Inflammatory macrophage treated with lipopolysaccharide for 4 hours (primary cell): ENCODE data around the gene GMPS.
"Not testable (repeated sequence)": the region's sequence is repeated elsewhere in the genome, so short reads cannot be mapped to it uniquely, and the experiment has no call there.

ENCODE experiments used
- DNase-seq: peaks from one replicate; pipeline ENCODE4 v3.0.0-alpha.2; 2020

The GMPS gene

DNA sequence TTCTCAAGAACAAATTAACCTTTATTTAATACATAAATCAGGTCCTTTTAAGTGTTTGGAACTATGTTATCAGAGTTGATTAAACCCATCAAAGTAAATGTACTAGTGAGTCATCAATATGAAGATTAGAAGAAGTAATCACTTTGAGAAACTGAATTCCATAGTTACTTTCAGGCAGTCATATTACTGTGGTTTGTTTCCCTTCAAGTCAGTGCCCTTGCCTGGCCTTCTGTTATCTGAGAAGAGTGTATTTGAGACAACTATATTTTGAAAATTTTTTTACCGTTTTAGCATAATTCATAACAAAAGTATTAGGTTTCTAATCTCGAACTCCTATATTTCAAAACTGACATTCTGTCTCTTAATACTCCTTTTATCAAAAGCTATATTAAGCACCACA is 73.6 kb downstream of the GMPS start:
- no peak for DNase-seq

DNA sequence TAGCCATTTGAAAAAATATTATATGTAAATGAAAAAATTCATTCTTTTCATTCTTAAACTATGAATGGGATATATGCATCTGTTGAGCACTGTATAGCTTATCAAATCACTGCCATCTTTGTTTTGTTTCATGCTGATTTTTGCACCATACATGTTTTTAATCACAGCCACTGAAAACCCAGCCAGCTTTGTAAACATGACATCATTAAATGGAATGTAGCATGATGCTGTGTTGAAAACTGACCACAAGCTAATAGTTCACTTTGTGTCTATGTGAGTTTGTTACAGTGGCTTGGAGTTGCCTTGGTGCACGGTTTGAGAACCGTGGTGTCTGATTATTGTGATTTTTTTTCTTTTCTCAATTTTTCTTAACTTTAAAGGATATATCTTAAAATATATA is 75.7 kb downstream of the GMPS start:
- no peak for DNase-seq

DNA sequence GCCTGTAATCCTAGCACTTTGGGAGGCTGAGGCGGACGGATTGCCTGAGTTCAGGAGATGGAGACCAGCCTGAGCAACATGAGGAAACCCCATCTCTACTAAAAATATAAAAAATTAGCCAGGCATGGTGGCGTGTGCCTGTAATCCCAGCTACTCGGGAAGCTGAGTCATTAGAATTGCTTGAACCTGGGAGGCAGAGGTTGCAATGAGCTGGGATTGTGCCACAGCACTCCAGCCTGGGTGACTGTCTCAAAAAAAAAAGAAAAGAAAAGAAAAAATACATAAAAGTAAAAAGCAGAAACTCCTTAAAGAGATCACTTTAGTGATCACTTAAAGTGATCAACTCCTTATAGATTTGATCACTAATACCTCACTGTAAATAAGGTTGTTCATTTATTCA is 78.0 kb downstream of the GMPS start:
- no peak for DNase-seq

DNA sequence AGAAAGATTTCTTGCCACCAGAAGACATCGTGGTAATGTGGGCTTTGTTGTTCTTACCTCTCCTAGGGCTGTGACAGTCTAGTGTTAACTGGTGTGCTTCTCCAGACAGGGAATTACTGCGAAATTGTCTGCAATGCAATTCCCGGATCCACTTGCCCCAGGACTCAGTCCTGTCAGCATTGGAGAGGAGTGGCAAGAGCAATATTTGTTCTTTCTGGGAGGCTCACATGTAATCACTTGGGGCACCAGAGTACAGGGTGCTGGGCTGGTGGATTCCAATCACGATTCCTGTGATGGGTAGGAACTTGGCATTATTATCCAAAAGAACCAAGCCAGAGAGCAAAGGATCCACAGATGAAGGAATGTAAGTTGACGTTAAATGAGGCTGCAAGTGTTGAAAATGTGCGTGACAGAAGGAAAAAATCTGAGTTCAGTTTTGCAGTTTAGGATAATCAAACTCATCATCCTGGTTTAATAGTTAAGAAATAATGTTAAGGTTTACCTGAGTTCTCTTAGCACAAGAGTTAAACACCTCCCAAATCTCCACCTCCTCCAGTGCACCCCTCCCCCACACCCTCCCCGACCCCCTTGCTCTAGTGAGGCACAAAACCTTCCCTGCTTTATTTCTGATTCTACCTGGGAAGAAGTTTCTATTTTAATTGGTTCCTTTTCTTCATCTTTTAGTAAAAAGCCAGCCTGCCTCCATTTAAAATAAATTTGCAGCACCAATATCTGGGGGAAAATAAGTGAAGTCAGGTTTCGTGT is 79.2 kb downstream of the GMPS start:
- DNase-seq = no peak

DNA sequence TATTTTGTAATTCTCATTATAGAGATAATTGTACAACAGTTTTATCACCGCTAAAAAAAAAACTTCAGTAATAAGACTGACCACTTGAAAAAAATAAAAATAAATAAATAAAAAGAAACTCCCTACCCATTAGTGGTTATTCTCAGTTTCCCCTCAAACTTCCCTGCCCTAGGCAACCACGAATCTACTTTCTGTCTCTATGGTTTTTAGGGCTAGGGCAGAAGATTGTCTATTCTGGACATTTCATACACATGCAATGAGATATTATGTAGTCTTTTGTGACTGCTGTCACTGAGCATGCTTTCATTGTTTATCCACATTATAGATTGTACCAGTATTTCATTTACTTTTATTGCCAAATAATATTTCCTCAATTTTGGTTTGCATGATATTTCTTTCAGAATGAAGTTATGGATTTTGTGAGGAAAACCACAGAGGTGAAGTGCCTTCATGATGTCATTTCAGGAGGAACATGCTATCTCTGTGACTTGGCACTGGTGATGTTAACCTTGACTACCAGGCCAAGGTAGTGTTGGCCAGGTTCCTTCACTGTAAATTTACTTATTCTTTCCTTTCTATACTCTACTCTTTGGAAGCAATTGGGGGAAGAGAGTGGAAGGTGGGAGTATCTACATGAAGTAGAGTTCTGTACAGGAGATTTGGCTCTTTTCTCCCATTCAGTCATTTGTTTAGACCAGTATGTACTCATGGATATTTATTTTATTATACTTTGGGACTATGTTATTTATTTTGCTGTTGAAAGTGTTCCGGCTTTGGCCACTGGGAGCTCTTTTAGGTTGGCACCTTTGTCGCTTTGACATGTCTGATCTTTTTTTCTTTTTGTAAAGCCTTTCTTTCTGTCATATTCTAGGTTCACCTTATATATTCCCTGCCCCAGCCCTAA is 86.3 kb downstream of the GMPS start:
- DNase-seq = no peak

DNA sequence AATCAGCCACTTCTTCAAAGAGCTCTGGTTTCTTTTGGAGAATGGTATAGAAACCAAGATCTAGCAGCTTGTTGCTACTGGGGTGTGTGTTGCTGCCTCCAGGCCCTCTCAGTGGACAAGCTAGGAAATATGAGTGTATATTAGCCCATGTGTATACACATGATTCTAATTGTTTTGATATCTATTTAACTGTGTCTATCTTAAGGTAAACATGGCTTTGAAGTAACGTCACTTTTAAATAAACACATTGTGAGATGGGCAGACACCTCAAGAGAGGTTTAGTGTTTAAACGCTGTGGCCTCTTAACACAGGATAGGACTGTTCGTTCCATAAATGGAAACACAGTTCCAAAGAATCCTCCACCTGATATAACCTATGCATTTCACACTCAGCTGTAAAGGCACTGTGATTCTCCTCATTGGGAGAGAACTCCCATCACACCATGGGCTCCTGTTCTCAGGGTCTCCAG is 87.0 kb downstream of the GMPS start:
- no peak for DNase-seq

DNA sequence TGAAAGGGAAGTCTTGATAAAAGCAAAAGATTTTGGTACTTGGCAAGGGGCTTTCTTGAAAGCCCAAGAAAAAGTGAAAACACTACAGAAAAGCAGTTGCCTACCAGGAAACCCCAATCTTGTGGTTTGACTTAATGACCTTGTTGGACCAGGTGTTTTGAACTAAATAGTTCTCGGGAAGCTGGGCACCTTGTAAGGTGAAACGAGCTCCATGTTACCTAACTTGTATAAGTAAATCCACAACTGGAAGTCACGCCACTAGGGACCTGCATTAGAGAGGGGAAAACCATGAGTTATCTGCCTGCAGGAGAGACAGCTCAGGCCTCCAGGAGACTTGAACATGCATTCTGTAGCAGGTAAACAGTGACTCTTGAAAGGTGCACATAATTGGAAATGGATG is 88.2 kb downstream of the GMPS start:
- DNase-seq = no peak

DNA sequence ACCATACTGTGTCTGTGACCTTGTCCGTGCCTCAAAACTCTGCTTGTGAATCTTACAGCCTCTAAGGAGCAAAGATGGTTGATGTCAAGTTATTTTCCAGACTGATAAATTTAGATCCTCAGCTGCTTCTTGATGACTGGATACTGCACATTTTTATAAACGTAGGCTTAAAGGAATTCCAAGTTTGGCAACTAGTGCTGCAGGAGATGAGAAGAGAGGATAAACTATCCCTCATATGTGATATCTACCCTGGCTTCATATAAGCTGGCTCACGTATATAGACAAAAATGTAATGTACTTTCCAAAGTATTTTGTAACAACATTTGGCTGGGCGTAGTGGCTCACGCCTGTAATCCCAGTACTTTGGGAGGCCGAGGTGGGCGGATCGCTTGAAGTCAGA is 89.6 kb downstream of the GMPS start:
- no peak for DNase-seq

DNA sequence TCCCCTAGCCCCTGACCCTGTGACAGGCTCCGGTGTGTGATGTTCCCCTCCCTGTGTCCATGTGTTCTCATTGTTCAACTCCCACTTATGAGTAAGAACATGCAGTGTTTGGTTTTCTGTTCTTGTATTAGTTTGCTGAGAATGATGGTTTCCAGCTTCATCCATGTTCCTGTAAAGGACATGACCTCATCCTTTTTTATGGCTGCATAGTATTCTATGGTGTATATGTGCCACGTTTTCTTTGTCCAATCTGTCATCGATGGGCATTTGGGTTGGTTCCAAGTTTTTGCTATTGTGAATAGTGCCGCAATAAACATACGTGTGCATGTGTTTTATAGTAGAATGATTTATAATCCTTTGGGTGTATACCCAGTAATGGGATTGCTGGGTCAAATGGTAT is 90.6 kb downstream of the GMPS start:
- not testable (repeated sequence) for DNase-seq

DNA sequence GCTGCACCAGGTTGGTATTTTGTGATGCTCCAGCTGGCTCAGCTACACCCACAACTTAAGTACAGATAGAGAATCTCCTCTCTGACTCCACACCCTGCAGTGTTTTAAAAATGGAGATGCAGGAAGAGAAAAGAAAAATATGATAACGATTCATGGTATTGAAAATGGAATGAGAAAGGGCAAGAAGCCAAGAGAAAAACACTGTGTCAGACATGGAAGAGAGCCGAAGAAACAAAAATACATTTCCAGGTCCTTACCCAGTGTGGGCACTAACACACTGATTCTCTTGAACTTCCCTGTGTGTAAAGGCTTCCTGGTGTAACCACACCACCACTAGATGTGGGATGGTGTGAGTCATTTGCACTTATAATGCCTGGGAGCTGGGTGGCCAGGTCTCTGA is 93.1 kb downstream of the GMPS start:
- no peak for DNase-seq

DNA sequence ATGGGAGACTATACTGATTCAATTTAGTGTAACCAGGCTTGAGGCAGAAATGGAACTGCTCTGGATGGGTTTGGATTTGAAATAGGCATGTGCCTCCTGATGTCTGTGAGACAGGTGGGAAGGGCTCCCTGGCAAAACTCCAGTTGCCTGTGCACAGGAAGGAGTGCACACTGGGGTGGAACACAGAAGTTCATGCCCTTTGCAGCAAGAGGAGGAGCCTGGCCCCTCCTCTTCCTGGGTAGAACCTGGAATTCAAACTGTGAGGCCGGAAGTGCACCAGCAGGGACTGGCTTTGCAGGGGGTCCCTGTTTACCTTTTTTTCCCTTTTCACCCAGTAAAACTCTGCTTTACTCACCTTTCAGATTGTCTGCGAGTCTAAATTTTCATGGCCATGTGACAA is 99.9 kb downstream of the GMPS start:
- no peak for DNase-seq

DNA sequence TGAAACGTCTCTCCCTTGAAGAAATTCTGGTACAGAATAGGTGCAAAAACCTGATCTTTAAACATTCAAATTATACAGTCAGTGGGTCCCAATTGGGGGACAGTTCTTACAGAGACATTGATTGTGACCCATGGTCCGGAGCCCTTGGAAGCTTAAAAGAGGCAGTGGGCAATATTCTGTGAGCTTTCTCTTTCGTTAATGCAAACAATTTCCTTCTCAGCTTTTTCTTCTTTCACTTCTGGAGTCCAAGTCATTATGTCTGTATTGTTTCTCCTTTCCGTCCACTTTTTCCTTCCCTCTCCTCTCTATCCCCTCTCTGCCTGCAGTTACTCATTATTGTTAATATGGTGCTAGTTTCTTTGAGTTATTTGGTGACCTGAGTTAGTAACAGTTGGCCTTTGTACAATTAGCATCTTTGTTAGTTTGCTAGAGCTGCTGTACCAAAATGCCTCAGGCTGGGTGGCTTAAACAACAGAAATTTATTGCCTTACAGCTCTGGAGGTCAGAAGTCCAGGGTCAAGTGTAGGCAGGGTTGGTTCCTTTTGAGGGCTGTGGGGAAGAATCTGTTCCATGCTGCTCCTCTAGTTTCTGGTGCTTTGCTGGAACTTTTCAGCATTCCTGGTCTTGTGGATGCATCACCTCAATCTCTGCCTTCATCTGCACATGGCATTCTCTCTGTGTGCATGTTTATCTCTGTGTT is 102.6 kb downstream of the GMPS start:
- no peak for DNase-seq

DNA sequence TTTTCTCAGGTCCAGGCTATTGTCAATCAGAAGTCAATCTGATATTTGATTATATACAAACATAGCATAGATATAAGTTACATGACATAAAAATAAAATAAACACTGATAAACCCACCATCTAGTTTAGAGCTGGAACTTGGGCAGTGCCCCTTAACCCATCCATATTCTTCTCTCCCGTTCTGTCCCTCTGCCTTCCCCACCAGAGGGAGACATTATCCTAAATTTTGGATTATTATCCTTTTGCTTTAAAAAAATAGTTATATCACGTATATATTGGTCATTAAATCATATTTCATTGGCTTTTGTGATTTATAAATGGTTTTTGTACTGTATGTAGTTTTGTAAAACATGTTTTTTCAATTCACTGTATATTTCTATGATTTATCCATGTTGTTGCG is 107.9 kb downstream of the GMPS start:
- no peak for DNase-seq

DNA sequence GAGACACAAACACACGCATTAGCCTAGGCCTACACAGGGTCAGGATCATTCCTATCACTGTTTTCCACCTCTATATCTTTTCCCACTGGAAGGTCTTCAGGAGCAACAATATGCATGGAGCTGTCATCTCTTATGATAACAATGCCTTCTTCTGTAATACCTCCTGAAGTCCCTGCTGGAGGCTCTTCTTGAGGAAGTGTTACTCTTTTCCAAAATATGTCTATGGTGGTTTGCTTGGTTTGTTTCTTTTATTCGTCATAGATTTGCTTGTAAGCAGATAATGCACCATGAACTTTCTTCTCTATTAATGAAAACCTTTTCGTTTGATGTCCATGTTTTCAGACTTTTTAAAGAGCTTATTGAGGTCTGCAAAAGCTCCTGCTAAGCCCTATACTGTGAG is 109.3 kb downstream of the GMPS start:
- no peak for DNase-seq

DNA sequence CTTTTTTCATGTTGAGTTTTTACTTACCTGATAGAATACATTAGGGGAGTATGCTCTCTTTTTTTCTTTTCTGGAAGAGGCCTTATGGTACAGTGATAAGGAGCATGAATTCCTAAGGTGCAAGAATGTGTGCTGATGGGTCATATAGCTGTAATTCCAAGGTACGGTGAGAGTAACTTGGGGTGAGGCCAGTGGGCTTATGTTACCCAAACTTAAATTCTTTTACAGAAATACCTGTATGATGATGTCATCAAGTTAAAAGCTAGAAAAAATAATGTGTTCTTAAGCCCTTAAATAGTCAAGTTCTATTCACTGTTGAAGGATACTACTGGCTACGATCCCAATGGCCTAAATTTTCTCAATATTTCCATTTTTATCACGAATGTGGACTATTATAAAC is 111.2 kb downstream of the GMPS start:
- no peak for DNase-seq

DNA sequence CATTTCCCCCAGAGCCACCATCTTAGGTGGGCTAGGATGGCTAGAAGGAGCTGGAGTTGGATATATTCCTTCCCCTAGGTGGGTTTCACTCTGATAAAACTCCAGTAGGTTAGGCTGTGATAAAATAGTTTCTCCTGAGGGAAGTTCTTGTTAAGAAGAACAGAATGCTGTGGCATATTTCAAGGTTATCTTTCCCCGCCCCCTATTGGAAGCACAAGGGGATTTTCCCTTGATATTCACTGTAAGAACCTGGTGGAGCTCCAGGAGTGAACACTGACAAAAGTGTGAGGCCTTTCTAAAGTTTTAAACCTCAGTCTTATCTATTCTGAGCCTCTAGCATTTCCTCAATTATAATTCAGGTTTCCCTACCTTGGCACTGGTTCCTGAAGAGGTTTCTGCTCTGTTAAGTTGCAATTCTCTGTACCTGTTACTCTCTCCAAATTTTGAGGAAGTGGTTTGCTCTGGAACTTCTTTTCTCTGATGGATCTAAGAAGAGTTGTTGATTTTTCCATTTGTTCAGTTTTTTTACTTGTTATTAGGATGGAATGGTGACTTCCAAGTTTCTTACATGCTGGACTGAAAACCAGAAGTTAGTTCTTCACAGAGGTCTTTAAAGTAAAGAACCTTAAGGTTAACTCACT is 113.5 kb downstream of the GMPS start:
- no peak for DNase-seq

DNA sequence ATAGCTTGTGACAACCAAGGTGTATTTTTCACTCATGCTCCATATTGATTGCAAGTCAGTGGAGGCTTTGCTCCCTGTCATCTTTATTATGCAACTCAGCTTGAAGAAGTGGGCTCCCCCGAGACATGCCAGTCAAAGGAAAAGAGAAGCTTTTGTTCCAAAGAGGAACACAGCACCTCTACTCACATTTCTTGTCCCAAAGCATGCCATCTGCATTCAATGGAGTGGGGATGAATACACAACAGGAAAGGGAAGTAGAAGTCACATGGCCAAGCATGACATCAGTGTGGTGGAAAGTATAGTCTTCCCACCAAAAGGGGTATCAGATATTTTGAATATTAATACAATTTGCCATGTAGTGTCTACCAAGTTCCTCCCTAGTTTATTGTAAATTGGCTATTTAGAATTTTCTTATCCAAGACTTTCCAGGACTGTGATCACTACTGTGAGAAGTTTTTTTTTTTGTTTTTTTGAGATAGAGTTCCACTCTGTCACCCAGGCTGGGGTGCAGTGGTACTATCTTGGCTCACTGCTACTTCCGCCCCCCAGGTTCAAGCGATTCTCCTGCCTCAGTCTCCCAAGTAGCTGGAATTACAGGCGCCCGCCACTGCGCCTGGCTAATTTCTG is 114.5 kb downstream of the GMPS start:
- peak; percentile 11 for DNase-seq

DNA sequence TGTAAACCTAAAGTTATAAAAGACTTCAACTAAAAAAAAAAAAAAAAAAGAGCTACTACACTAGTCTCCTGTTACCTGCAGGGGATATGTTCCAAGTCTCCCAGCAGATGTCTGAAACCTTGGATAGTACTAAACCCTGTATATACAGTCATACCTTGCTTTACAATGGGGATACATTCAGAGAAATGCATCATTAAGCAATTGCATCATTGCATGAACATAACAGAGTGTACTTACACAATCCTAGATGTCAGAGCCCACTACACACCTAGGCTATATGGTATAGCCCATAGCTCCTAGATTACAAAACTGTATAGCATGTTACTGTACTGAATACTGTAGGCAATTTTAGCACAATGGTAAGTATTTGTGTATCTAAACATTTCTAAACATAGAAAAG is 119.1 kb downstream of the GMPS start:
- DNase-seq = no peak

DNA sequence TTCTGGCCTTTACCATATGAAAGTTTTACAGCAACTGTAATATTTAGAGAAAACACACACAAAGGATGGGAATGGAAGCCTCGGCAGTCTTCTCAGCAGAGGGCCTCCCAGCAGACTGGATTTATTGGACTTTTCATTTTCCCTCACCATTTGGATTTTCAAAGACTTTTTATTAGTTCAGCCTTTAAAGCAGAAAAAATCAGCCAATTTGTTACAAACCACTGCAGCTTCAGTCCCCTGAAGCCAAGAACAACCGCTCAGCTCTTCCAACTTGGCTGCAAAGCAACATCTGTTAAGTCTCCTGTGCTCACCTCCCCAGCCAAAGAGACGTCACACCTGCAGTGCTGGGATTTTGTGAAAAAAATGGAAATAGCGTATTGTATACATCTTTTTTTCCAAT is 120.8 kb downstream of the GMPS start:
- no peak for DNase-seq

DNA sequence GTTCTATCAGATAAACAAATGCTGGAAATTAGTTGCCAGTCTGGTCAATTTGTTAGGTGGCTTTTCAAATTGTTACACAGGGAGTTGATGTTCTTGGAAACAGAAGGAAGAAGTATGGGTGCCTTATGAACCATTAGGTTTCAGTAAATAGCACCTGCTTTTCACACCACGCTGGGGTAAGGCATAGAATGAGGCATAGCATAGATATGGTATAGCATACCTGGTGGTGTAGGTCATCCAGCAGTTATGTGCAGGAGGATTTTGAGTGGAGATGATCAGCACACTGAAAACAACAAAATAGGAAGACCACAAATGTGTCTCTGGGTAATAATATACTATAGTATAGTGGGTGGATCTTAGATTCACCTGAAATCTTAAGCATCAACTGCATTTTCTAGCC is 121.4 kb downstream of the GMPS start:
- DNase-seq = no peak
